Measurements from ENCODE around the gene ANKMY2. TPM values are rescaled to one million over a fixed set of nuclear protein-coding genes. Genes with fewer than 3 reads are reported as not detected.

ANKMY2 gene
- total RNA-seq, 1 donor, result 26.8 TPM

DNA sequence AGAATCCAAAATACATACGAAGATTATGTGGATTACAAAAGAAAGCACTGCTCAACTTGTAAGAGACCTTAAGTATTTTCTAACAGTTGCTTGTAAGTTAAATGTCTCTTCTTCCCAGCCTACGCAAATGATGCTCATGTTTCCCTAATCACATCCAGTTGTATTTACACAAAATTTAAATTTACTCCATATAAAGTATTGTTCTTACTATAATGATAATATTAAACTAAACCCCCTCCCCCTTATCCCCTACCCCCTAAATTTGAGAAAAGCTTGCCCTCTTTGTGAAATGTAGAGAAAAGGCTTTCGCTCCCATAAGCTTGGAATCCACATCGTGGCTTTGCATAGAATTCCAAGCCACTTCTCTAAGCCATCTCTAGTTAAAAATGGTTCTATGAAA lies 29.4 kb downstream of the ANKMY2 start:
- Histone ChIP-seq H3K36me3 (ENCODE audit: insufficient read depth, low read length) (peaks cover 23% of the 10 kb centered on the region), H3K27ac (ENCODE audit: low read depth, low read length) (no peak overlapping the region), H3K9me3 (ENCODE audit: low read depth, low read length) (no peaks in the 10 kb centered on the region), H3K27me3 (ENCODE audit: insufficient read depth, low read length) (no peaks in the 10 kb centered on the region), H4K20me1 (ENCODE audit: insufficient read depth, low read length) (no peaks in the 10 kb centered on the region), H3K4me1 (ENCODE audit: insufficient read depth, low read length) (no peaks in the 10 kb centered on the region), H3K4me2 (ENCODE audit: insufficient read depth, low read length) (no peak overlapping the region), H3K4me3 (ENCODE audit: insufficient read depth, low read length) (no peak overlapping the region), H2AFZ (ENCODE audit: low read length) (no peak overlapping the region), H3K79me2 (ENCODE audit: insufficient read depth, low read length) (no peaks in the 10 kb centered on the region)
- TF ChIP-seq, protein P1, sequence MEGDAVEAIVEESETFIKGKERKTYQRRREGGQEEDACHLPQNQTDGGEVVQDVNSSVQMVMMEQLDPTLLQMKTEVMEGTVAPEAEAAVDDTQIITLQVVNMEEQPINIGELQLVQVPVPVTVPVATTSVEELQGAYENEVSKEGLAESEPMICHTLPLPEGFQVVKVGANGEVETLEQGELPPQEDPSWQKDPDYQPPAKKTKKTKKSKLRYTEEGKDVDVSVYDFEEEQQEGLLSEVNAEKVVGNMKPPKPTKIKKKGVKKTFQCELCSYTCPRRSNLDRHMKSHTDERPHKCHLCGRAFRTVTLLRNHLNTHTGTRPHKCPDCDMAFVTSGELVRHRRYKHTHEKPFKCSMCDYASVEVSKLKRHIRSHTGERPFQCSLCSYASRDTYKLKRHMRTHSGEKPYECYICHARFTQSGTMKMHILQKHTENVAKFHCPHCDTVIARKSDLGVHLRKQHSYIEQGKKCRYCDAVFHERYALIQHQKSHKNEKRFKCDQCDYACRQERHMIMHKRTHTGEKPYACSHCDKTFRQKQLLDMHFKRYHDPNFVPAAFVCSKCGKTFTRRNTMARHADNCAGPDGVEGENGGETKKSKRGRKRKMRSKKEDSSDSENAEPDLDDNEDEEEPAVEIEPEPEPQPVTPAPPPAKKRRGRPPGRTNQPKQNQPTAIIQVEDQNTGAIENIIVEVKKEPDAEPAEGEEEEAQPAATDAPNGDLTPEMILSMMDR (IDR thresholded peaks at IDR 0.05; ENCODE audit: extremely low read depth, low read depth, low read length), result no peak
- DNase-seq (ENCODE audit: insufficient read length, low spot score, missing footprints), result no peak

DNA sequence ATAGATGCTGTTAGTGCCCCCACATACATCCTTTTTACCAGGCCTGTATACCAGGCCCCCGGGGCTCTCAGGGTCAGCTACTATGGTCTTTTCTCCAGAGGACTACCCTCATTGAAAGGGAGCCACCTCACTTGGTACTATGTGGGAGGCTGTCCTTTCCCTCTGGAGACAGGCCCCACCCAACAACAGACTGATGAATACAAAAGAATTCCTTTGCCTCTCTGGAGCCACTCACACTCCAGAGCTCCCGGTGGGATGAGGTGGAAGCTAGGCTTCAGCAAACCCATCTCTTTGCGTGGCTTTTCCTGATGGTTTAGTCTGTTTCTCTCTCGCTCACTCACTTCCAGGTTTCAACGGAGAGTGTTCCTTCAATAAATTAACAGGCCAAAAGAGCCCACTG lies 30.3 kb downstream of the ANKMY2 start:
- H3K4me1 ChIP-seq (ENCODE audit: insufficient read depth, low read length), result no peaks in the 10 kb centered on the region
- DNase-seq (ENCODE audit: insufficient read length, low spot score, missing footprints), result no peak
- H3K4me2 ChIP-seq (ENCODE audit: insufficient read depth, low read length), result no peak overlapping the region
- no peak overlapping the region for H2AFZ ChIP-seq (ENCODE audit: low read length)
- no peak overlapping the region for H3K27ac ChIP-seq (ENCODE audit: low read depth, low read length)
- H4K20me1 ChIP-seq (ENCODE audit: insufficient read depth, low read length), result no peaks in the 10 kb centered on the region
- no peaks in the 10 kb centered on the region for H3K9me3 ChIP-seq (ENCODE audit: low read depth, low read length)
- no peaks in the 10 kb centered on the region for H3K27me3 ChIP-seq (ENCODE audit: insufficient read depth, low read length)
- no peak overlapping the region for H3K4me3 ChIP-seq (ENCODE audit: insufficient read depth, low read length)
- H3K79me2 ChIP-seq (ENCODE audit: insufficient read depth, low read length), result no peaks in the 10 kb centered on the region
- TF ChIP-seq, protein P1 (IDR thresholded peaks at IDR 0.05; ENCODE audit: extremely low read depth, low read depth, low read length), result no peak
- peaks cover 23% of the 10 kb centered on the region for H3K36me3 ChIP-seq (ENCODE audit: insufficient read depth, low read length)

DNA sequence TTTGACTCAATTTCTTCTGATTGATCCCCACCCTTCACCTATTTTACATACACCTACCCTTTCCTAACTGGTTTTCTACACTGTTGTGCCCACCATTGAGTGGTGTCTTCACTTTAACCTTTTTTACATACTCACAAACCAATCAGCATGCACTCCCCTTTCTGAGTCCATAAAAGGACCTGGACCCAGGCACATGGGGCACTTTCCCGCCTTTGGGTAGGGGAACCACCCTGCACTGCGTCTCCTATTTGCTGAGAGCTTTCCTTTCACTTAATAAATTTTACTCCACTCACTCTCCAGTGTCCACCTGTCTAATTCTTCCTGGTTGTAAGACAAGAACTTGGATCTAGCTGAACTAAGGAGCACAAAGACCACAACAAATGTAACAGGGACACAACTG lies 33.8 kb downstream of the ANKMY2 start:
- Histone ChIP-seq H3K36me3 (ENCODE audit: insufficient read depth, low read length) (peaks cover 37% of the 10 kb centered on the region), H3K9me3 (ENCODE audit: low read depth, low read length) (no peaks in the 10 kb centered on the region), H2AFZ (ENCODE audit: low read length) (no peak overlapping the region), H3K79me2 (ENCODE audit: insufficient read depth, low read length) (no peaks in the 10 kb centered on the region), H3K4me1 (ENCODE audit: insufficient read depth, low read length) (no peaks in the 10 kb centered on the region), H3K4me3 (ENCODE audit: insufficient read depth, low read length) (no peak overlapping the region), H3K27me3 (ENCODE audit: insufficient read depth, low read length) (no peaks in the 10 kb centered on the region), H4K20me1 (ENCODE audit: insufficient read depth, low read length) (no peaks in the 10 kb centered on the region), H3K27ac (ENCODE audit: low read depth, low read length) (no peak overlapping the region), H3K4me2 (ENCODE audit: insufficient read depth, low read length) (no peak overlapping the region)
- TF ChIP-seq, protein P1 (IDR thresholded peaks at IDR 0.05; ENCODE audit: extremely low read depth, low read depth, low read length), result no peak
- DNase-seq (ENCODE audit: insufficient read length, low spot score, missing footprints), result no peak

DNA sequence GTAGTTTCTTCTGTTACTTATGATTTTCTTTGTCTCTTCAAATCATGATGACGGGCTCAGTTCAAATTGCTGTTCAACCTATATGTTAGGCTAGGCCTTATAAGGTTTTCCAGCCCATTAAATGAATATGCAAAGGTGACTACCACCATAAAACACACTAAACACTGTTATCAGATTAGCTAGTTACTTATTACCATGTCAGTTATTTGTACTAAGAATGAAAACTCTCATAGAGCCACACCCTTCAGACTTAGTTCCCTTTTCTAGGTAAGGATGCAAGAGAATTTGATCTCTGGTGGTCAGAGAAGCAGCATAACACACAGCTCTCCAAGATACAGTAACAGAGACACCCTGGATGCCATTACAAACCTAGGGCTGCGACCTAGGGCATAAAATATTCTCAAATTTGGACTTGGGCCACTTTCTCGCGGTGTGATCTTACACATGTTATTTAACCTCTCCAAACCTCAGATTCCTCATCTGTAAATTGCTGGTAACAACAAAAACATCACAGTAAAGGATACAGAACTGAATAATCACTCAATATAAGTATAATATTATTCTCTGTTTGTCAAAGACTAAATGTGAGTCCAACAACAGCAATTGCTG lies 35.6 kb downstream of the ANKMY2 start:
- no peaks in the 10 kb centered on the region for H3K9me3 ChIP-seq (ENCODE audit: low read depth, low read length)
- no peaks in the 10 kb centered on the region for H4K20me1 ChIP-seq (ENCODE audit: insufficient read depth, low read length)
- no peak overlapping the region for H3K27ac ChIP-seq (ENCODE audit: low read depth, low read length)
- no peak overlapping the region for H2AFZ ChIP-seq (ENCODE audit: low read length)
- no peaks in the 10 kb centered on the region for H3K27me3 ChIP-seq (ENCODE audit: insufficient read depth, low read length)
- TF ChIP-seq, protein P1 (IDR thresholded peaks at IDR 0.05; ENCODE audit: extremely low read depth, low read depth, low read length), result no peak
- DNase-seq (ENCODE audit: insufficient read length, low spot score, missing footprints), result no peak
- H3K4me2 ChIP-seq (ENCODE audit: insufficient read depth, low read length), result no peak overlapping the region
- H3K4me1 ChIP-seq (ENCODE audit: insufficient read depth, low read length), result no peaks in the 10 kb centered on the region
- peaks cover 29% of the 10 kb centered on the region for H3K36me3 ChIP-seq (ENCODE audit: insufficient read depth, low read length)
- H3K79me2 ChIP-seq (ENCODE audit: insufficient read depth, low read length), result no peaks in the 10 kb centered on the region
- no peak overlapping the region for H3K4me3 ChIP-seq (ENCODE audit: insufficient read depth, low read length)
